WTC11 (cell line): ENCODE data around the gene PSME2.

Experiments used
- HMGXB4 ChIP-seq: sonication (generic); formaldehyde crosslinking; IDR thresholded peaks from 2 replicates; pipeline ENCODE4 v1.8.1; 2023; ENCODE audit warnings: mild to moderate bottlenecking, moderate library complexity, missing genetic modification reagents
- SP1 ChIP-seq: sonication (generic); formaldehyde crosslinking; conservative IDR thresholded peaks from 2 replicates; pipeline ENCODE4 v1.8.1; 2022; ENCODE audit warnings: missing genetic modification reagents
- TEAD4 ChIP-seq: sonication (generic); formaldehyde crosslinking; IDR thresholded peaks from 2 replicates; pipeline ENCODE4 v1.8.0; 2022; ENCODE audit warnings: mild to moderate bottlenecking, missing genetic modification reagents
- TF ChIP-seq, protein P1 (sequence below): sonication (generic); formaldehyde crosslinking; IDR thresholded peaks from 2 replicates; pipeline ENCODE4 v1.8.1; 2023; ENCODE audit warnings: mild to moderate bottlenecking, missing genetic modification reagents, moderate library complexity
- TF ChIP-seq, protein P2 (sequence below): sonication (generic); formaldehyde crosslinking; IDR thresholded peaks from 2 replicates; pipeline ENCODE4 v1.8.1; 2023; ENCODE audit warnings: mild to moderate bottlenecking, missing genetic modification reagents, borderline replicate concordance

DNA sequence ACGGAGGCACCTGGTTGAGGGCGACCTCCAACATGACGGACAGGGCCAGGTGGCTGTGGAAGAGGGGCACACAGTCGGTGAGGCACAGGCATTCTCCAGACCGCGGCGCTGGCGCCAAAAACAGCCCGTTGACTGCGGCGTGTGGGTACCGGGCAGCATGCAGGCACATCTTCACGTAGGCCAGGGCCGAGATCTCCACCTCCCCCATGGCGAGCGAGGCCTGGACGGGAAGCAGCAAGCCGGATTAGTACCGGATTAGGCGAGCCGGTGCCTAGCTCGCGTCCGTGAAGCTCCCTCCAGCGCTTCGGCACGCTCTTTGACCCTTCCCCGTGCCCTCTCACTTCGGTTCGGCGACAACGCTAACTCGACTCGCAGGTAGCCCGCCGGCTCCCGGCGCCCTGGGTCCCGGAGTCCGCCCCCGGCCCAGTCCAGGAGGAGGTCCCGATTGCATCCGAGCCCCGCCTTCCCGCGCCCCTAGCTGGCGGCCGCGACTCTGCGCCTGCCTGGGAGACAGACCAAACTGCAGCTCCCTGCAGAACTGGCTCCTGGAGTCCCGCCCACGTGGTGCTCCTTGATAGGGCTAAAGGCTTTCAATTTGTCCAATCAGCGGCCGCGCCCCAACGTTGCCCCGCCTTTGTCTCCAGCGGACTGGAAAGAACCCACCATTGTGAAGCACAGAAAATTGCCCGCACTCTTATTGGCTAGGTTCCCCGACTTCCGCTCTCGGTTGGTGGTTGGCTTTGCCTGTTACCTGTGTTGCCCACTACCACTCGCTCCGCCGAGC, 5.1 kb downstream of the PSME2 start, which contains the start of gene EMC9:
- TF ChIP-seq, protein P1, sequence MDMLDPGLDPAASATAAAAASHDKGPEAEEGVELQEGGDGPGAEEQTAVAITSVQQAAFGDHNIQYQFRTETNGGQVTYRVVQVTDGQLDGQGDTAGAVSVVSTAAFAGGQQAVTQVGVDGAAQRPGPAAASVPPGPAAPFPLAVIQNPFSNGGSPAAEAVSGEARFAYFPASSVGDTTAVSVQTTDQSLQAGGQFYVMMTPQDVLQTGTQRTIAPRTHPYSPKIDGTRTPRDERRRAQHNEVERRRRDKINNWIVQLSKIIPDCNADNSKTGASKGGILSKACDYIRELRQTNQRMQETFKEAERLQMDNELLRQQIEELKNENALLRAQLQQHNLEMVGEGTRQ (CRISPR knock-in tag) = peak; percentile 89
- TF ChIP-seq SP1 (CRISPR knock-in tag) (peak; percentile 68), HMGXB4 (CRISPR knock-in tag) (peak; percentile 84; the same call in 1 of the 2 replicates), TEAD4 (CRISPR knock-in tag) (no peak)
- TF ChIP-seq, protein P2, sequence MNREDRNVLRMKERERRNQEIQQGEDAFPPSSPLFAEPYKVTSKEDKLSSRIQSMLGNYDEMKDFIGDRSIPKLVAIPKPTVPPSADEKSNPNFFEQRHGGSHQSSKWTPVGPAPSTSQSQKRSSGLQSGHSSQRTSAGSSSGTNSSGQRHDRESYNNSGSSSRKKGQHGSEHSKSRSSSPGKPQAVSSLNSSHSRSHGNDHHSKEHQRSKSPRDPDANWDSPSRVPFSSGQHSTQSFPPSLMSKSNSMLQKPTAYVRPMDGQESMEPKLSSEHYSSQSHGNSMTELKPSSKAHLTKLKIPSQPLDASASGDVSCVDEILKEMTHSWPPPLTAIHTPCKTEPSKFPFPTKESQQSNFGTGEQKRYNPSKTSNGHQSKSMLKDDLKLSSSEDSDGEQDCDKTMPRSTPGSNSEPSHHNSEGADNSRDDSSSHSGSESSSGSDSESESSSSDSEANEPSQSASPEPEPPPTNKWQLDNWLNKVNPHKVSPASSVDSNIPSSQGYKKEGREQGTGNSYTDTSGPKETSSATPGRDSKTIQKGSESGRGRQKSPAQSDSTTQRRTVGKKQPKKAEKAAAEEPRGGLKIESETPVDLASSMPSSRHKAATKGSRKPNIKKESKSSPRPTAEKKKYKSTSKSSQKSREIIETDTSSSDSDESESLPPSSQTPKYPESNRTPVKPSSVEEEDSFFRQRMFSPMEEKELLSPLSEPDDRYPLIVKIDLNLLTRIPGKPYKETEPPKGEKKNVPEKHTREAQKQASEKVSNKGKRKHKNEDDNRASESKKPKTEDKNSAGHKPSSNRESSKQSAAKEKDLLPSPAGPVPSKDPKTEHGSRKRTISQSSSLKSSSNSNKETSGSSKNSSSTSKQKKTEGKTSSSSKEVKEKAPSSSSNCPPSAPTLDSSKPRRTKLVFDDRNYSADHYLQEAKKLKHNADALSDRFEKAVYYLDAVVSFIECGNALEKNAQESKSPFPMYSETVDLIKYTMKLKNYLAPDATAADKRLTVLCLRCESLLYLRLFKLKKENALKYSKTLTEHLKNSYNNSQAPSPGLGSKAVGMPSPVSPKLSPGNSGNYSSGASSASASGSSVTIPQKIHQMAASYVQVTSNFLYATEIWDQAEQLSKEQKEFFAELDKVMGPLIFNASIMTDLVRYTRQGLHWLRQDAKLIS (CRISPR knock-in tag) = no peak
